ENCODE data around the gene PLA2G2F.
A peak's percentile ranks its signal among the peaks of the same experiment; 100 is the strongest.

PLA2G2F gene

GRCh38 chr1:20184481-20184900, 45.4 kb downstream of the PLA2G2F start:
- TF ChIP-seq CTCF (IDR thresholded peaks at IDR 0.05; ENCODE audit: control insufficient read depth, extremely low read depth, insufficient read depth) = no peak
- H3K4me3 ChIP-seq (ENCODE audit: low read depth, low read length) = no peak overlapping the region
- no peak for DNase-seq (ENCODE audit: low read depth)

- TF ChIP-seq CTCF (IDR thresholded peaks at IDR 0.05; ENCODE audit: control insufficient read depth, extremely low read depth, insufficient read depth) = no peak
- no peak overlapping the region for H3K4me3 ChIP-seq (ENCODE audit: low read depth, low read length)
- DNase-seq (ENCODE audit: low read depth) = no peak
Measured at GRCh38 chr1:20184997-20185833, 46.1 kb downstream of the PLA2G2F start.

- no peak for DNase-seq (ENCODE audit: low read depth)
- H3K4me3 ChIP-seq (ENCODE audit: low read depth, low read length) = no peak within 1 kb of the TSS
- TF ChIP-seq CTCF (IDR thresholded peaks at IDR 0.05; ENCODE audit: control insufficient read depth, extremely low read depth, insufficient read depth) = no peak
Measured at GRCh38 chr1:20185834-20186782, 47.0 kb downstream of the PLA2G2F start, which contains the start of the genes PLA2G2C and UBXN10. Gene PLA2G2C, minus strand, starts transcription at chr1:20186518. Its CDS starts 9,155 bp downstream, at chr1:20177363. Gene UBXN10, plus strand, starts transcription at chr1:20186096. Its CDS starts 4,466 bp downstream, at chr1:20190562.

- H3K4me3 ChIP-seq (ENCODE audit: low read depth, low read length) = no peak overlapping the region
- TF ChIP-seq CTCF (IDR thresholded peaks at IDR 0.05; ENCODE audit: control insufficient read depth, extremely low read depth, insufficient read depth) = no peak
- peak; percentile 44 for DNase-seq (ENCODE audit: low read depth)
Measured at GRCh38 chr1:20187103-20187812, 48.1 kb downstream of the PLA2G2F start.

- TF ChIP-seq CTCF (IDR thresholded peaks at IDR 0.05; ENCODE audit: control insufficient read depth, extremely low read depth, insufficient read depth) = no peak
- no peak overlapping the region for H3K4me3 ChIP-seq (ENCODE audit: low read depth, low read length)
- DNase-seq (ENCODE audit: low read depth) = no peak
Measured at GRCh38 chr1:20187813-20188454, 48.8 kb downstream of the PLA2G2F start.

- DNase-seq (ENCODE audit: low read depth) = no peak
- no peak for TF ChIP-seq CTCF (IDR thresholded peaks at IDR 0.05; ENCODE audit: control insufficient read depth, extremely low read depth, insufficient read depth)
Measured at GRCh38 chr1:20188455-20188817, 49.3 kb downstream of the PLA2G2F start.

More at GRCh38 chr1:20188455-20188817, 49.3 kb downstream of the PLA2G2F start:
- no peak overlapping the region for H3K4me3 ChIP-seq (ENCODE audit: low read depth, low read length)

Measured in LNCaP clone FGC (cell line).